ENCODE measurements around the gene SKOR1. TPM values are rescaled to one million over a fixed set of nuclear protein-coding genes. Genes with fewer than 3 reads are reported as not detected.

SKOR1 gene
- polyA plus RNA-seq, 3 donors, result 0.16 to 0.29 (median 0.25) TPM

- no peak for DNase-seq (ENCODE audit: low read depth in 3 of 3, low spot score in 2 of 3)
Measured at GRCh38 chr15:67882487-67883233, 57.4 kb downstream of the SKOR1 start.

- no peak for DNase-seq (ENCODE audit: low read depth in 3 of 3, low spot score in 2 of 3)
Measured at GRCh38 chr15:67883234-67883773, 58.0 kb downstream of the SKOR1 start.

GRCh38 chr15:67884009-67884408, 58.7 kb downstream of the SKOR1 start:
- no peak for DNase-seq (ENCODE audit: low read depth in 3 of 3, low spot score in 2 of 3)

Other genes starting within 250 kb of the SKOR1 start
- not detected for gene RNU6-1, start 14.5 kb downstream of the SKOR1 start, polyA plus RNA-seq (ENCODE audit: insufficient read length in 3 of 3)
- gene PIAS1, start 228.8 kb downstream of the SKOR1 start, polyA plus RNA-seq (ENCODE audit: insufficient read length in 3 of 3), result 10 to 100 TPM; 44.1 to 47.2 (median 45.7) TPM